NCI-H1694 (cell line): ENCODE measurements around the gene HOXC6.
A peak's percentile ranks its signal among the peaks of the same experiment; 100 is the strongest.

Experiments used
- DNase-seq: peaks from one replicate; lab custom pipeline; 2025; lab: John Stamatoyannopoulos, UW

HOXC6 gene

GRCh38 chr12:54002915-54003389, 25.3 kb upstream of the HOXC6 start:
- no peak for DNase-seq

- no peak for DNase-seq
Observed at GRCh38 chr12:54003625-54004024, 24.6 kb upstream of the HOXC6 start.

GRCh38 chr12:54004063-54004840, 24.0 kb upstream of the HOXC6 start:
- no peak for DNase-seq

GRCh38 chr12:54004841-54005530, 23.3 kb upstream of the HOXC6 start:
- DNase-seq: no peak

GRCh38 chr12:54005531-54005852, 22.7 kb upstream of the HOXC6 start:
- no peak for DNase-seq

- peak; percentile 63 for DNase-seq
Observed at GRCh38 chr12:54005853-54006558, 22.2 kb upstream of the HOXC6 start.

- no peak for DNase-seq
Observed at GRCh38 chr12:54006559-54007220, 21.6 kb upstream of the HOXC6 start.

GRCh38 chr12:54007538-54008259, 20.5 kb upstream of the HOXC6 start:
- DNase-seq: no peak

GRCh38 chr12:54008260-54008552, 20.0 kb upstream of the HOXC6 start:
- no peak for DNase-seq

GRCh38 chr12:54009171-54010052, 18.8 kb upstream of the HOXC6 start:
- no peak for DNase-seq

GRCh38 chr12:54010053-54010971, 17.9 kb upstream of the HOXC6 start:
- DNase-seq: no peak

- no peak for DNase-seq
Observed at GRCh38 chr12:54010972-54011664, 17.1 kb upstream of the HOXC6 start.

GRCh38 chr12:54011665-54012532, 16.3 kb upstream of the HOXC6 start:
- no peak for DNase-seq

- DNase-seq: no peak
Observed at GRCh38 chr12:54012631-54013409, 15.4 kb upstream of the HOXC6 start.

- DNase-seq: no peak
Observed at GRCh38 chr12:54014377-54015017, 13.7 kb upstream of the HOXC6 start.

GRCh38 chr12:54015018-54015931, 13.0 kb upstream of the HOXC6 start:
- no peak for DNase-seq
